ENCODE measurements around the gene C12orf60.

C12orf60 gene

GRCh38 chr12:14802247-14802646, 1.2 kb upstream of the C12orf60 start:
- no peaks in the 10 kb centered on the region for H3K9me3 Mint-ChIP-seq
- no peaks in the 10 kb centered on the region for H3K27me3 Mint-ChIP-seq (ENCODE audit: low read depth)
- no peak overlapping the region for H3K27ac Mint-ChIP-seq
- H3K36me3 Mint-ChIP-seq (ENCODE audit: low read depth) = peaks cover 19% of the 10 kb centered on the region
- H3K4me1 Mint-ChIP-seq (ENCODE audit: low read depth) = peaks cover 29% of the 10 kb centered on the region
- H3K4me3 Mint-ChIP-seq = no peak overlapping the region

GRCh38 chr12:14802721-14803010, 804 bp upstream of the C12orf60 start:
- Mint-ChIP-seq H3K4me1 (ENCODE audit: low read depth) (peaks cover 26% of the 10 kb centered on the region), H3K4me3 (no peak overlapping the region), H3K27ac (no peak overlapping the region), H3K27me3 (ENCODE audit: low read depth) (no peaks in the 10 kb centered on the region), H3K9me3 (no peaks in the 10 kb centered on the region), H3K36me3 (ENCODE audit: low read depth) (peaks cover 14% of the 10 kb centered on the region)

- Mint-ChIP-seq H3K9me3 (no peaks in the 10 kb centered on the region), H3K27me3 (ENCODE audit: low read depth) (no peaks in the 10 kb centered on the region), H3K36me3 (ENCODE audit: low read depth) (peaks cover 14% of the 10 kb centered on the region), H3K27ac (no peak overlapping the region), H3K4me1 (ENCODE audit: low read depth) (peaks cover 25% of the 10 kb centered on the region), H3K4me3 (no peak overlapping the region)
These were observed 325 bp downstream of the C12orf60 start for GRCh38 chr12:14803830-14804160.

GRCh38 chr12:14810167-14810952, 6.9 kb downstream of the C12orf60 start:
- Mint-ChIP-seq H3K4me1 (ENCODE audit: low read depth) (peaks cover 15% of the 10 kb centered on the region), H3K27me3 (ENCODE audit: low read depth) (no peaks in the 10 kb centered on the region), H3K4me3 (no peak overlapping the region), H3K9me3 (no peaks in the 10 kb centered on the region), H3K27ac (no peak overlapping the region), H3K36me3 (ENCODE audit: low read depth) (no peaks in the 10 kb centered on the region)

- no peaks in the 10 kb centered on the region for H3K9me3 Mint-ChIP-seq
- H3K27me3 Mint-ChIP-seq (ENCODE audit: low read depth) = no peaks in the 10 kb centered on the region
- no peaks in the 10 kb centered on the region for H3K36me3 Mint-ChIP-seq (ENCODE audit: low read depth)
- peaks cover 12% of the 10 kb centered on the region for H3K4me1 Mint-ChIP-seq (ENCODE audit: low read depth)
- H3K27ac Mint-ChIP-seq = no peak overlapping the region
- H3K4me3 Mint-ChIP-seq = no peak overlapping the region
These were observed 7.5 kb downstream of the C12orf60 start for GRCh38 chr12:14810953-14811483.

- no peak overlapping the region for H3K27ac Mint-ChIP-seq
- H3K4me1 Mint-ChIP-seq (ENCODE audit: low read depth) = peaks cover 12% of the 10 kb centered on the region
- H3K36me3 Mint-ChIP-seq (ENCODE audit: low read depth) = no peaks in the 10 kb centered on the region
- H3K27me3 Mint-ChIP-seq (ENCODE audit: low read depth) = no peaks in the 10 kb centered on the region
- H3K9me3 Mint-ChIP-seq = no peaks in the 10 kb centered on the region
- H3K4me3 Mint-ChIP-seq = no peak overlapping the region
These were observed 8.0 kb downstream of the C12orf60 start for GRCh38 chr12:14811486-14811885.

- Mint-ChIP-seq H3K4me1 (ENCODE audit: low read depth) (peaks cover 12% of the 10 kb centered on the region), H3K27ac (no peak within 1 kb of the TSS), H3K9me3 (no peaks in the 10 kb centered on the region), H3K4me3 (no peak within 1 kb of the TSS), H3K27me3 (ENCODE audit: low read depth) (peaks cover 9% of the 10 kb centered on the region), H3K36me3 (ENCODE audit: low read depth) (no peaks in the 10 kb centered on the region)
These were observed 10.5 kb downstream of the C12orf60 start, which contains the start of gene SMCO3 for GRCh38 chr12:14814014-14814413. Gene SMCO3 (minus strand): TSS chr12:14814182. CDS start chr12:14806680, 7,502 bp downstream.

- no peak overlapping the region for H3K27ac Mint-ChIP-seq
- no peak overlapping the region for H3K4me3 Mint-ChIP-seq
- H3K27me3 Mint-ChIP-seq (ENCODE audit: low read depth) = no peaks in the 10 kb centered on the region
- H3K9me3 Mint-ChIP-seq = no peaks in the 10 kb centered on the region
- no peaks in the 10 kb centered on the region for H3K36me3 Mint-ChIP-seq (ENCODE audit: low read depth)
- H3K4me1 Mint-ChIP-seq (ENCODE audit: low read depth) = no peaks in the 10 kb centered on the region
These were observed 20.7 kb downstream of the C12orf60 start for GRCh38 chr12:14824012-14824634.

GRCh38 chr12:14825256-14825655, 21.8 kb downstream of the C12orf60 start:
- H3K9me3 Mint-ChIP-seq = no peaks in the 10 kb centered on the region
- H3K4me1 Mint-ChIP-seq (ENCODE audit: low read depth) = no peaks in the 10 kb centered on the region
- H3K27ac Mint-ChIP-seq = no peak overlapping the region
- no peak overlapping the region for H3K4me3 Mint-ChIP-seq
- H3K36me3 Mint-ChIP-seq (ENCODE audit: low read depth) = no peaks in the 10 kb centered on the region
- H3K27me3 Mint-ChIP-seq (ENCODE audit: low read depth) = no peaks in the 10 kb centered on the region

- no peaks in the 10 kb centered on the region for H3K4me1 Mint-ChIP-seq (ENCODE audit: low read depth)
- H3K27ac Mint-ChIP-seq = no peak overlapping the region
- H3K27me3 Mint-ChIP-seq (ENCODE audit: low read depth) = no peaks in the 10 kb centered on the region
- H3K4me3 Mint-ChIP-seq = no peak overlapping the region
- no peaks in the 10 kb centered on the region for H3K36me3 Mint-ChIP-seq (ENCODE audit: low read depth)
- H3K9me3 Mint-ChIP-seq = no peaks in the 10 kb centered on the region
These were observed 23.0 kb downstream of the C12orf60 start for GRCh38 chr12:14826491-14826890.

- H3K4me3 Mint-ChIP-seq = no peak overlapping the region
- H3K27ac Mint-ChIP-seq = no peak overlapping the region
- H3K36me3 Mint-ChIP-seq (ENCODE audit: low read depth) = no peaks in the 10 kb centered on the region
- H3K4me1 Mint-ChIP-seq (ENCODE audit: low read depth) = no peaks in the 10 kb centered on the region
- H3K27me3 Mint-ChIP-seq (ENCODE audit: low read depth) = peaks cover 3% of the 10 kb centered on the region
- H3K9me3 Mint-ChIP-seq = no peaks in the 10 kb centered on the region
These were observed 23.6 kb downstream of the C12orf60 start for GRCh38 chr12:14827043-14827442.

GRCh38 chr12:14828892-14829291, 25.4 kb downstream of the C12orf60 start:
- H3K36me3 Mint-ChIP-seq (ENCODE audit: low read depth) = no peaks in the 10 kb centered on the region
- peaks cover 14% of the 10 kb centered on the region for H3K27me3 Mint-ChIP-seq (ENCODE audit: low read depth)
- H3K27ac Mint-ChIP-seq = no peak overlapping the region
- no peaks in the 10 kb centered on the region for H3K4me1 Mint-ChIP-seq (ENCODE audit: low read depth)
- H3K9me3 Mint-ChIP-seq = no peaks in the 10 kb centered on the region
- no peak overlapping the region for H3K4me3 Mint-ChIP-seq

GRCh38 chr12:14833336-14833735, 29.9 kb downstream of the C12orf60 start:
- no peaks in the 10 kb centered on the region for H3K4me1 Mint-ChIP-seq (ENCODE audit: low read depth)
- no peak overlapping the region for H3K27ac Mint-ChIP-seq
- no peak overlapping the region for H3K4me3 Mint-ChIP-seq
- no peaks in the 10 kb centered on the region for H3K36me3 Mint-ChIP-seq (ENCODE audit: low read depth)
- H3K9me3 Mint-ChIP-seq = no peaks in the 10 kb centered on the region
- H3K27me3 Mint-ChIP-seq (ENCODE audit: low read depth) = peaks cover 20% of the 10 kb centered on the region

- Mint-ChIP-seq H3K4me1 (ENCODE audit: low read depth) (no peaks in the 10 kb centered on the region), H3K27ac (no peak overlapping the region), H3K36me3 (ENCODE audit: low read depth) (no peaks in the 10 kb centered on the region), H3K27me3 (ENCODE audit: low read depth) (peaks cover 20% of the 10 kb centered on the region), H3K9me3 (no peaks in the 10 kb centered on the region), H3K4me3 (no peak overlapping the region)
These were observed 30.5 kb downstream of the C12orf60 start for GRCh38 chr12:14833952-14834351.

- Mint-ChIP-seq H3K4me3 (no peak overlapping the region), H3K27ac (no peak overlapping the region), H3K4me1 (ENCODE audit: low read depth) (no peaks in the 10 kb centered on the region), H3K9me3 (no peaks in the 10 kb centered on the region), H3K36me3 (ENCODE audit: low read depth) (no peaks in the 10 kb centered on the region), H3K27me3 (ENCODE audit: low read depth) (peaks cover 25% of the 10 kb centered on the region)
These were observed 31.0 kb downstream of the C12orf60 start for GRCh38 chr12:14834509-14834908.
